Daoy (cell line): ENCODE results near the gene EEF1A2. TPM values are rescaled to one million over a fixed set of nuclear protein-coding genes. Genes with fewer than 3 reads are reported as not detected.
A peak's percentile ranks its signal among the peaks of the same experiment; 100 is the strongest.

Experiments used
- DNase-seq: peaks from one replicate; pipeline ENCODE4 v3.0.0-alpha.2; 2015; ENCODE audit warnings: low read depth
- total RNA-seq: library from RNA; depleted of rRNA; stranded (reverse); fragments of >200 nt; shearing (Covaris generic); gene quantifications from 2 replicates; pipeline ENCODE4 v1.2.3, GENCODE V29; 2014; rRNA removed

EEF1A2 gene
- 3.9 and 6.4 TPM in 2 replicates for total RNA-seq

DNA sequence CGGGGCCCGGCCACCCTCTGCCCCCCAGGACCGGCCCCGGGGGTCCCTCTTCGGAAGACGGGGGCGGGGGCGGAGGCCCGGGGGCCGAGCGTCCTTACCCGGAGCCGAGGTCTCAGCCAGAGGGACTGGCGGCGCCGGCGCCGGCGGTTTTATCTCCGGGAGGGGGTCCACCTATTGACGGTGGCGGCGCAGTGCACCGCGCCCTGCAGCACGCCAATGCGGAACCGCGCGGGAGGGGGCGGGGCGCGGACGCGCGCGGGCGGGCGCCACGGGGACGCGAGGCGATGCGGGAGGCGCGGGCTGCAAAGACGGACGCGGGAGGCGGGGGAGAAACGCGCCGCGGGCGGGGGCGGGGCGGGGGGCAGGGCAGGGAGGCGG lies at the start of gene EEF1A2:
Gene EEF1A2 (minus strand): TSS at position 124 of the 378 bp plus-strand sequence. CDS start 1,320 bp downstream, outside the sequence.
- DNase-seq: no peak

DNA sequence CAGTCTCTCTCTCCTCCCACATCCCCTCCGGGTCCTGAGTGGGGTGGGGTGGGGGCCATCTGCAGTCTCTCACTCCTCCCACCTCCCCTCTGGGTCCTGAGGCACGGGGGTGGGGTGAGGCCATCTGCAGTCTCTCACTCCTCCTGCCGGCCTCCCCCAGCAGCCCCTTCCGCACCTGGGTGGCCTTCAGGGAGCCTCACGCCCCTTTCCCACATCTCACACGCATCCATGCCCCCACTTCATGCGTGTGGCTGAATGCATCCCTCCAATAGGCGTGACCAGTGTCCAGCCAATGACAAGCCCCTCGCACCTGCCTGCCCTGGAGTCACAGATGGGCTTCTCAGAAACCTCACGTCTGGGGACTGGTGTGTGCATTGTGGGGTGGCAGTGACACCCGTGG lies 49.7 kb upstream of the EEF1A2 start:
- DNase-seq: no peak

DNA sequence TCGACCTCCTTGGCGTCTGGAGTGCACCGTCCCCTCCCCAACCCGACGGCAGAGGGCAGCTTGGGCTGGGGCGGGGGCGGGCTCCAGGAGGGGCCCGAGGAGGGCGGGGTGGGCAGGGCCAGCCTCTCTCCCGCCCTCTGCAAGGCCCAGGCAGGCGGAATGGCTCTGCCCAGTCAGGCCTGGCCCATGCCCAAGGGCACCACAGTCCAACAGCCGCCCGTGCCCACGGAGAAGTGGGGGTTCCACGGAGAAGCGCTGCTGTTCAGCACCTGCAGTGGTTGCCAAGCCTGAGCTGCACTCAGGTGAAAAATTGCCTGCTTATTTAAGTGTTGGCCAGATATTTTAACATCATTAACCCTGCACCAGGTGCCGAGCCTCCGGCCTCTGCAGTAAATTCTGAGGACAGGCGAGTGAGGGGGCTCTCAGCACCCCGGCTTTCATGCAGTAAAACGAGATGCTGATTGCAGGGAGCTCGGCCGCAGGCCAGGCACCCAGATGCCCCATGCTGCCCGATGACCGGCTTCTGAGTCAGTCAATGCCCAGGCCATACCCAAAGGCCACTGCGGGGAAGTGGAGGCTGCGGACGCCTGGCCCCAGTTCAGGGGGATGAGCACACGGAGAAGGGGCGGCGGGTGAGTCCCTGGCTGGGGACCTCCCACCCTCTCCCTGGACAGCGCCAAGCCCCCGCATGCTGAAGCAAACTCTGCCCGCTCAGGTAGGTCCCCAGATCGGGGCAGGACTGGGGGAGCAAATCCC lies 49.0 kb upstream of the EEF1A2 start, which contains the start of gene SRMS:
Gene SRMS (minus strand): TSS at position 25 of the 756 bp plus-strand sequence. CDS start 286 bp downstream, outside the sequence.
- no peak for DNase-seq

DNA sequence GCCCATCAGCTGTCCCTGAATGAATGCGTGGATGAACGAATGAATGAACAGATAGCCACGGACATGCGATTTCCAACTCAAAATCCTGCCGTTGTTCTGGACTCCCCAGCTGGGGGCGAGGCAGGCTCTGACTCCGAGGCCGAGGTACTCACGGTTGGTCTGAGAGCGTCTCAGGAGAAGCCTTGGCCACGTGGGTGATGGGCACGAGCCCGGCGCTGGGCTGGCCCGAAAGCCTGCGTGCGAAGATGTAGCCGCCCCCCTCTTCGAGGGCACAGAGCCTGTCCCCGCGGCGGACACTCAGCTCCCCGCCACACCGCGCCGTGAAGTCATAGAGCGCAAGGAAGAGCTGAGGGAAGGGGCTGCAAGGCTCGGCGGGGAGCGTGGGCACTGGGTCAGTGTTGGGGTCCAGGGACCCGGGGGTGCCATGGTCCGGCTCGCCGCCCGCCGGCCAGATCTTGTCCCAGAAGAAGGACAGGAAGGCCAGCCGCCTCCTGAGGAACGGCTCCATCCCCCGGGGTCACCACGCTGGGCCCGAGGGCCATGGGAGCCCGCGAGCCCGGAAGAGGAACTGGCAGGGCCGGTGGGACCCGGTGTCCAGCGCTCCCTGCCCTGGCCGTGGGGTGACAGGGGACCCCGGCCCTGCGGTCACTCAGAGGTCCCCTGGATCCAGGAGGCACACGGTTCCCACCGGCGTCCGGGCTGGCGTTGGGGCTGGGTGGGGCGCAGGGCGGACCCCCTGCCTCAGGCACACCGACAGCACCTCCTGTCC lies 48.3 kb upstream of the EEF1A2 start:
- DNase-seq: no peak

DNA sequence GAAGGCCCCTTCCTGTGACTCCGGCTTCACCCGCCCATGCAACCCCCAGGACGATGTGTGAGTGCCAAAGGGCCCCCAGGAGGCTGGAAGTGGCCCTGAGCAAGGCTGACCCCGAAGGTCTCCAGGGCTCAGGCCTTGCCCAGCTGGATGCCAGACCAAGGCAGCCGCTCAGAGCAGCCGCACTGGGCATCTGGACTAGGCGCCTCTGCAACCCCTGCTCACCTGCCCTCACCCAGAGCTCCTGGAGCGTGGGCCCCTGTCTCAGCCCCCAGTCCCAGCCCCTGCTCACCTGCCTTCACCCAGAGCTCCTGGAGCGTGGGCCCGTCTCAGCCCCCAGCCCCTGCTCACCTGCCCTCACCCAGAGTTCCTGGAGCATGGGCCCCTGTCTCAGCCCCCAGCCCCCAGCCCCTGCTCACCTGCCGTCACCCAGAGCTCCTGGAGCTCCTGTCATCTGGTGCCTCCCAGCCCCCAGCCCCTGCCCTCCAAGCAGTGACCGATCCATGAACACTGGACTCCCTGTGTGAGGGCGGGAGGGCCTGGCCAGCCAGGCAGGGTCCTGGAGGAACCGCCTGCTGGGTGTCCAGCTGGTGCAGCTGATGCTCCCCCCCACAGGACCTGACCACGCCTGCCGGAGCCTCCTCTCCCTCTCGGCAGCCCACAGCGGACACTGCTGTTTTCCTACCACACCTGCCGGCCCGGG lies 47.5 kb upstream of the EEF1A2 start:
- no peak for DNase-seq

DNA sequence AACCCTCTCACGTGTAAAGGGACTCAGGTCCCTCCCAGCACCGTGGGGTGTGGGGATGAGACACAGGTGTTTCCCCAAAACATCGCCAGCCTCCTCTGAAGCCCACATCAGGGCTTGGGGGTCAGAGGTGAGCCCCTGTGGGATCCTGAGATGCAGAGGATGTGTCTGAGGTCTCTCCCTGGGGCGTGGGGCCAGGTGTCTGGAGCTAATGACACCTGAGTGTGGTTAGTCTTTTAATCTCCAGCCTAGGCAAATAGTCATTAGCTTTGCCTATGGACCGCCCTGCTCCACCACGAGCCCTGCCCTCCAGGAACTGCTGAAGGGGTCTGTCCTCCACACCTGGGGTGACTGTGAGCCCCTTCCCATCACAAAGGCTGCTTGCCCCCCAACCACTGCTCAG lies 46.9 kb upstream of the EEF1A2 start:
- DNase-seq: no peak

DNA sequence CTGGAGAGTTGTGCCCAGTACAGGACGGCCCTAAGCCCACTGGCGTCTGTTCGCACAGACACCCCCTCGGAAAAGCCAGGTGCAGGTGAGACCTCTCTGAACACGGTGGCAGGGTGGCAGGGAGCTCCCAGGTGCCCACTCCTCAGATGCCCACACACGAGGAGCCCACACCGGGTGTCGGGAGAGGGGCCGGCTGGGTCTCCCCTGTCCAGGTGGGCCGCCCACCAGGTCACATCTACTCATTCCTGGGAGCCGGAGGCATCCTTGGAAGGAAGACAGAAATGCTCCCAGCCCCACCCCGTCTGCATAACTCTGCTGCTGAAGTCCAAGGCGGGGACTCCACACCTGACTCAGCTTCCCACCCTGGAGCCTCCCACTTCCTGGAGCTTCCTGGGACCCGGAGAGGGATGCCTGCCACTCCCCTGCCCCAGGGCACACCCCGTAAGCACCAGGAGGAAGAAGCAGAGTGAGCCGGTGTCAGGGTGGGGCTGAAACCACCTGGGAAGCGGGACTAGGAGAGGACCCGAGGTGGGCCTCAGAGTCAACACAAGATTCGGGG lies 46.2 kb upstream of the EEF1A2 start:
- DNase-seq: peak; percentile 69

DNA sequence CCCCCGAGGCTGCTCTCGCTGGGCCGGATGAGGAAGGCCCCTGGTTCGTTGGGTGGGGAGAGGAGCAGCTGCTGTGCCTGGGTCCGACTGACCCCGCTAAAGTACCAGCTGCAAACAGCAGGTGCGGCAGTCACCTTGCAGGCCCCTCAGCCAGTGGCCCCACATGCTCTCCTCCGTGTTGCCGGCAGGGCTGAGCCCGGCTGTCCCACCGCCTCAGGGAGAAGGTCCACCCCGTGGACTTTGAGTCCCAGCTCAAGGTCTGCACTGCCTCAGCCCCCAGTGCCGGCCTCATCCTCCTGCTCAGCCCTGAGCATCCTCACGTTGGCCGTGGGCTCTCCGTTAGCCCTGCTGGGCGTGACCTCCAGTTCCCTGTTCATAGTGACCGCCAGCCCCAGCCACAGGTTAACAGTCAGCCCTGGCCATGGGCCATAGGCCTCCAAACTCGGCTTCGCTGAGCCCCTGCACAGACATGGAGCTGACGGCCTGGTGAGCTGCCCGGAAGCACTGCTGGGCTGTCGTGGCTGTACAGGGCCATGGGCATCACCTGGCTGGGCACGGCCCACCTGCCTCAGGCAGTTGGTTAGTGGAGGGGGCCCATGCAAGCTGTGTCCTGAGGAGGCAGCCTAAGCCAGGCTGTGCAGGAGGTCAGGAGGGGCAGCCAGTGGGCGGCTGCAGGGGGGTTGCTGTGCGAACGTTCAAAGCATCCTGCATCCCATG lies 45.5 kb upstream of the EEF1A2 start:
- DNase-seq: no peak

DNA sequence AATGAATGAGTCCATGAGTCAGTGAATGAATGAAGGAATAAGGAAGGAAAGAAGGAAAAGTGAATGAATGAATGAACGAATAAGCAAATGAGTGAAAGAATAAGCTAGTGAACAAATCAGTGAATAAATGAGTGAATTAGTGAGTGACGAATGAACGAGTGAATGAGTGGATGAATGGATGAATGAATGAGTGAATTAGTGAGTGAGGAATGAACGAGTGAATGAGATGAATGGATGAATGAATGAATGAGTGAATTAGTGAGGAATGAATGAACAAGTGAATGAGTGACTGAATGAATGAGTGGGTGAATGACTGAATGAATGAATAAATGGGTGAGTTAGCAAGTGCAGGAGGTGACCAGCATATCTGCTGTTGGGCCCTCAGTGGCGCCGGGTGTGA lies 44.9 kb upstream of the EEF1A2 start:
- no peak for DNase-seq

DNA sequence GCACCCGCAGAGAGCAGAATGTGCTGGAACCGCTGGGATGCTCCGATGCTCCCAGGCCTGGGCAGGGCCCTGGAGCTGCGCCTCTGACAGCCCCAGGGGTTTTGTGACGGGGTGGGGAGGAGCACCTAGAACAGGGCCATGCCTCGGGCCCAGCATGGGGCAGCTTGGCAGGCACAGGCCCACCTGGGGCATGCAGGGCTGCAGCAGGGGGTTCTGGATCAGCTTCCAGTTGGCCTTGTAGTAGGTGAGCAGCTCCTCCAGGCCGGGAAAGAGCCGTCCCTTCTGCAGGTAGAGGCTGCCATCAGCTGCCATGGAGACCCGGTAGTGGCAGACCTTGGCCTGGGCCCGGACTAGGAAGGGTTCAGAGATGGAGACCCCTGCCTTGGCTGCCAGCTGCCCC lies 44.2 kb upstream of the EEF1A2 start:
- no peak for DNase-seq

DNA sequence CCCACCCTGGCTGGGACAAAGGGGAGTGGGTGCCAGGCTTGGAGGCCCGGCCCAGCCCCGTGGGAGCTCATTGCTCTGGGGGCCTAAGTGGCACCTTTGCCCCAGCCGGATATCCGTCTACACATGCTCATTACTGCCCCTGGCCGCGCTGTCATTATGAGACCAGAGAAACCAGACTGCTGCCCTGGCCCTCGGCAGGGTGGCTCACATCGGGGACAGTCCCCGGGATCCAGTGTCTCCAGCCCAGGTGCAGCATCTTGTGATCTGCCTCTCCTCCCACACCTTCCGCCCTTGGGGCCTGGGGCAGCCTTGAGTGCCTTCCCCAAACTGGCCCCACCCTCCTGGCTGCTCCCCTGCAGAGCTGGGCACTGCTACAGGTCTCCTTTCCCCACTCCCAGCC lies 43.8 kb upstream of the EEF1A2 start:
- DNase-seq: no peak

DNA sequence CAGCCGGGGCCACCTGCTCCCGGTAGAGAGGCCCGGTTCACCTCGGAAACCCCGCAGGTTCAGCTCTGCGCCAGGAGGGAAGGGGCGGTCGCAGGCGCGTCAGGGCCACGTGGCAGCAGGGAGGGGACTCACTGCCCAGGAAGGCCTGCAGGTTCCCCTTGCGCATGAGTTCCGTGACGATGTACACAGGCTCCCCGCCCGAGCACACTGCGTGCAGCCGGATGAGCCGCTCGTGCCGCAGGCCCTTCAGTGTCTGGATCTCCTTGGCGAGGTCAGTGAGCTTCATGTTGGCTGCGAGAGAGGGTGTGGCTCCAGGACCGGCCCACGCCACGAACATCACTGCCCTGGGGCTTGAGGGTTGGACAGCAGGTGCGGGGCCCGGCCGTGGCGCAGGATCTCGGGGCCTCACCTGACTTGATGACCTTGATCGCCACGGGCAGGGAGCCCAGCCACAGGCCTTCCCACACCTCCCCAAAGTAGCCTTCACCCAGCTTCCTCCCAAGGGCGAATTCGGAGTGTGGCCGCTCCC lies 43.2 kb upstream of the EEF1A2 start:
- no peak for DNase-seq

DNA sequence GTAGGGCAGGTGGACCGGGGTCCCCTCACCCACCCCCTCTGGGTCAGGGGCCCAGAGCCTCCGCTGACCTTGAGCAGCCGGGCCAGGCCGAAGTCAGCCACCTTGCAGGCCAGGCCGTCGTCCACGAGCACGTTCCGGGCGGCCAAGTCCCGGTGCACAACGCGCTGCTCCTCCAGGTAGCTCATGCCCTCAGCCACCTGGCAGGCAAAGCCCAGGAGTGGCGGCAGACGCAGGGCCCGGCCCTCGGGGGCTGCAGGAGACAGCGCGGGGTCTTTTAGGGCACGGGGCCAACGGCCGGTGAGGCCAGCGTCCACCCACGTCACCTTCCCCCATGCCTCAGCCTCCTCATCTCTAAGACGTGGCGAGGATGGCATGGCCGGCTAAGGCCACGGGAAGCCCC lies 42.5 kb upstream of the EEF1A2 start:
- DNase-seq: no peak

DNA sequence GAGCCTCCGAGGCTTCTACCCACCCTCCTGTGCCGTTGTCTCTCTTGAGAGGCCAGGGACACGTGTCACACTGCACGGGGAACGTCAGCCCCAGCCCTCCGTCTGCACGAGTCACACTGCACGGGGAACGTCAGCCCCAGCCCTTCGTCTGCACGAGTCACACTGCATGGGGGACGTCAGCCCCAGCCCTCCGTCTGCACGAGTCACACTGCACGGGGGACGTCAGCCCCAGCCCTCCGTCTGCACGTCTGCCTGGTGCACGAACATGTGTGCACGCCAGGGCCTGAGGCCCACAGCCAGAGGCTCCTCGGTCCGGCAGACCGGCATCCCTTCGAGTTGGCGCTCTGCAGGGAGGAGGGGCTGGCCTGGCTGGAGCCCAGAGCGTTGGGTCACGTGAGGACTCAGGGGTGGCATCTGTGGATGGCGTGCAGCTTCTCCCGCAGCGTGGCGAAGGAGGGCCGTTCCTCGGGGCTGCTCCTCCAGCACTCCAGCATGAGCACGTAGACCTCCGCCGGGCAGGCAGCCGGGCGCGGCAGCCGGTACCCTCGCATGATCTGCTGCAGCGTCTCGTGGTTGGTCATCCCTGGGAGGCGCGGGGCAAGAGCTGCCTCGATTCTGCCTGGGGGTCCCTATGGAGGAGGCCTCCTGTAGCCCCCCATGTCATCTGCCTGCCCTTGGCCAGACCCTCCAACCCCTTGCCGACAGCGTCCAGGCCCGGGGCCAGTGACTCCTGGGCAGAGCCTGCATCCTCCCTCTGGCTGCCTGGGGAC lies 41.7 kb upstream of the EEF1A2 start:
- no peak for DNase-seq

DNA sequence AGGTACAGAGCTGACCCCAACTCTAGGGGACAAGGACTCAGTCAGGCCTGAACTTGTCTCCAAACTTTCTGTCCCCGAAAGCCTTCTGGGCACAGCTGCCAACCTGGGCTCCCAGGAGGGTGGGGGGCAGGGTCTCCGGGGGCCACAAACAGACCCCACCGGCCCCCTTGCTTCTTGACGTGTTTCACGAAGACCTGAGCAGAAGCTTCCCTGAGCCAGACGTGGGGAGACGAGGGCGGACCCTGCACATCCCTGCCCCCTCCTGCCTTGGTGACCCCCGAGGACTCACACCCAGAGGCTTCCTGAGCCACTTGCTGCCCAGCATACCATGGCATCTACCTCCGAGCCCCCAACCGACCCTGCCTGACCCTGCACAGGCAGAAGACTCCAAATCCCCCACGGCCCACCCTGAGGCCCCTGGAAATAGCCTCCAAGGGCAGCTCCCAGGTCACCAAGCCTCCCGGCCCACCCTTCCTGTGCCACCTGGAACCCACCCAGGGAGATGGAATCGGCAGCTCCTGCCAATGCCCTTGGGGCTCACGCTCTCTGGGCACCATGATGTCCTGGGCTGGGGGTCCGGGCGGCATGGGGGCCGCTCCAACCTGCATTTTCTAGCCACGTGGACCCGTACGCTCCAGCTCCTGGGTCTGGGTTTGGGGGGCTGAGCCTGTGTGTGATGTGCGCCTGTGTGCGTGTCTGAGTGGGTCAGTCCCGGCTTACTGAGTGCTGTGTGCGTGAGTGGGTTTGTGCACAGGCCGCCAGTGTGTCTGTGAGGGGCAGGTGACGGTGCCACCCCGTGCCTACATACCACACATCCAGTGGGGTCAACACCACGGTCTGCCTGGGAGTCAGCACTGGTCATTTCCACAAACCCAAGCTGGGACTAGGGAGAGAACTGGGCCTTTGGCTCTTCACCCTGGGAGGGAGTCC lies 40.8 kb upstream of the EEF1A2 start:
- DNase-seq: no peak

DNA sequence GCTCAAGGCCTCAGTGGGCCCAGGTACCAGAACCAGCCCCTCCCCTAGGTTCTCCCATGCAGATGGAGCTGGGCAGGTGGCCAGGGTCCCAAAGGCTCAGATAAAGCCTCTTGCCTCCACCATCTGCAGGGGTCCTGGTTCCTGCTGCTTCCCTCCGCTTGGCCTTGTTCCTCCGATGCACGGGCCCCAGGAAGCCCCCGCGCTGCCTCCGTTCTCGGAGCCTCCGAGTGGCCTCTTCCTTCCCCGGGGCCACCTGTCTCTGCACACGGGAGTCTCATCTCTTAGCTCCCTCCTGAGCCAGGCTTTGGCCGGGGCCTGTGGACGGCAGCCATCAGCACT lies 40.2 kb upstream of the EEF1A2 start:
- no peak for DNase-seq

DNA sequence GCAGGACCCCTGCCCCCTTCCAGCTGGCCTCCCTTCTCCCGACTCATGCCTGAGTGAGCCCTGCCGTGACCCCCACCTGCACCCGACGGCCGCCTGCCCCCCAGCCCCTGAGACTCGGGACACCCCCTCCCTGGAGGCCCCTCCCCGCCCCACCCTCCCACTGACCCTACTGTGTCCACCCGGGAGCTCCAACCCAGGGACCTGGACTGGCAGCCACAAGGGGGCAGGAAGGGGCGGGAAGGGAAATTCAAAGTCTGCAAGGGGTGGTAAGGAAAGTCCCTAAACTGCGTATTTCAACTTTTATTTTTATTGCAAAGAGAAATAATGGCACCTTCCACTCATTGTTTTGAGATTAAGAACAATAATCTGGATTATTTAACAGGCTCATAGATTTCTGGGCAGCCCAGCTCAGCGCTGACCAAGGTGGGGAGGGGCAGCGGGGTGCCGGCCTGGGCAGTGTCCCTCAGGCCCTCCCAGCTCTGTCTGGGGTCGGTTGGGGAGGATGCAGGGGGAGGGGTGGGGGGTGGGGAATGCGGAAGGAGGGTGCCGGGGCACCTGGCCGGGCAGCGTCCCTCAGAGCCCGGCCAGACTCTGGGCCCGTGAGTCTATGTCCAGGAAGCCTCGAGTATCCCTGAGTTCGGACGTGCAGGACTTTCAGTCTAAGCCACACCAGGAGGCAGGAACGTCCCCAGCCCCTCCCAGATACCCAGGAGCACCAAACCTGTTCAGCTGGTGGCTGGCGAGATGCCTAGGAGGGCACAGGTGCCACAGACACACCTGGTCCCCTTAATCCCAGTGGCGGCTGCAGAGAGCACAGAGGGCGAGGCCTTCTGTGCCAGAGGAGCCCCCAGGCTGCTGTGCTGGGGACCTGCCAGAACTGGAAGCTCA lies 39.6 kb upstream of the EEF1A2 start:
- DNase-seq: no peak

DNA sequence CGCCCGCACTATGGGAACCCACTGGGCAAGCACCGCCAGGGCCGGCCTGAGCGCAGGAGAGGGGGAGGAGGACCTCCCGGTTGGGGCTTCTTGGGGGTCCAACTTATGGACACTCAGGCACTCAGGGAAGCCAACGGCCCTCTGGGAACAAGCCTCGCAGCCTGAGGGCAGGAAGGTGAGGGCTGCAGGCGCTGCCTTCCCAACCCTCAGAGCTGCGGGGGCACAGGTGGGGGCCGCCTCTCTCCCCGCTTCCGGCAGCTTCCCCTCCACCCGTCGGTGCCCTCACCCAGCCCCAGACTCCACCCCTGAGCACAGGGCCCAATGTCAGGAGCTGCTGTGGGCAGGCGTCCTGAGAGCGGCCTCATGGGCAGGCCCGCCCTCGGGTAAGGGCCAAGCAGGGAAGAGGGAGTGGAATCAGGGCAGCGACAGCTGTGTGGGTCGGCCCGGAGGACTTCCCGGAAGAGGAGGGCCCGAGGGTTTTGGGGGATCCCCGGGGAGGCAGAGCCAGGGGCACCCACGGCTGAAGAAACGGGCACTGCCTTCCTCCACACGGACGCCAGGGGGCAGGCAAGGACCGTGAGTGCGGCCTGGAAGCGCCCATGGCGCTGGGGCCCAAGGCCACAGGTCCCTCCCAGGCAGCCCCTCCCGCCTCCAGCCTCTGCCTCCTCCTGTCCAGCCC lies 38.8 kb upstream of the EEF1A2 start:
- DNase-seq: peak; percentile 92
